ENCODE results near the gene ARVCF. TPM values are rescaled to one million over a fixed set of nuclear protein-coding genes. Genes with fewer than 3 reads are reported as not detected.

Gene ARVCF
- total and polyA plus RNA-seq, 7 donors, result 3.6 to 28.0 (median 8.7) TPM

GRCh38 chr22:19977296-19978243, 39.1 kb downstream of the ARVCF start:
- TF ChIP-seq, protein P1, sequence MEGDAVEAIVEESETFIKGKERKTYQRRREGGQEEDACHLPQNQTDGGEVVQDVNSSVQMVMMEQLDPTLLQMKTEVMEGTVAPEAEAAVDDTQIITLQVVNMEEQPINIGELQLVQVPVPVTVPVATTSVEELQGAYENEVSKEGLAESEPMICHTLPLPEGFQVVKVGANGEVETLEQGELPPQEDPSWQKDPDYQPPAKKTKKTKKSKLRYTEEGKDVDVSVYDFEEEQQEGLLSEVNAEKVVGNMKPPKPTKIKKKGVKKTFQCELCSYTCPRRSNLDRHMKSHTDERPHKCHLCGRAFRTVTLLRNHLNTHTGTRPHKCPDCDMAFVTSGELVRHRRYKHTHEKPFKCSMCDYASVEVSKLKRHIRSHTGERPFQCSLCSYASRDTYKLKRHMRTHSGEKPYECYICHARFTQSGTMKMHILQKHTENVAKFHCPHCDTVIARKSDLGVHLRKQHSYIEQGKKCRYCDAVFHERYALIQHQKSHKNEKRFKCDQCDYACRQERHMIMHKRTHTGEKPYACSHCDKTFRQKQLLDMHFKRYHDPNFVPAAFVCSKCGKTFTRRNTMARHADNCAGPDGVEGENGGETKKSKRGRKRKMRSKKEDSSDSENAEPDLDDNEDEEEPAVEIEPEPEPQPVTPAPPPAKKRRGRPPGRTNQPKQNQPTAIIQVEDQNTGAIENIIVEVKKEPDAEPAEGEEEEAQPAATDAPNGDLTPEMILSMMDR (IDR thresholded peaks at IDR 0.05), result no peak
- Histone ChIP-seq H3K27ac (no peak overlapping the region), H3K4me3 (no peak overlapping the region), H3K9me3 (no peaks in the 10 kb centered on the region), H3K27me3 (ENCODE audit: insufficient read depth in 3 of 3, low read length in 2 of 3) (no peaks in the 10 kb centered on the region), H3K4me1 (peaks cover 22% of the 10 kb centered on the region), H3K36me3 (ENCODE audit: insufficient read depth in 1 of 2, low read depth in 1 of 2) (peaks cover 0 to 63% of the 10 kb centered on the region in 2 donors)
- intact Hi-C loops (cut with DNase I), result no loop called here
- no peak for ATAC-seq
- WGBS, 3 donors, result 90 to 93% (median 91%) methylated on average over 28 to 32 of the region's 32 CpGs
- no peak for DNase-seq

DNA sequence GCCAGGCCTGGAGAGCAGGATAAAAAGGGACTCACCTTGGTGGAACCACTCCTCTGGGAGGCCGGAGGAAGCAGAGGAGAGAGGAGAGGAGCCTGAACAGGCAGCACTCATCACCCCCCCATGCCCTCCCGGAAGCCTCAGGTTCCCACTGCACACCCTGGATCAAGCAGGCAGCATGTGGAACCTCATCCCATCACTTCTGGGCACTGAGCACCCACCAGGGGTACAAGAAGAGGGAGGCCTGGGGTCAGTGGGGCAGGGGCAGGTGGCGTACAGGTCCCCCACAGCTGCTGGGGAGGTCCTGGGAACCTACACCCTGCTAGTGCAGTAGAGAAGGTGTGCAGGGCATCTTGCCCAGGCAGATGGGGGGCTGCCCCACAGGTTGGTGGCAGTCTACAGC, 40.0 kb downstream of the ARVCF start:
- TF ChIP-seq, protein P1 (IDR thresholded peaks at IDR 0.05), result no peak
- H3K9me3 ChIP-seq, result no peaks in the 10 kb centered on the region
- H3K4me3 ChIP-seq, result no peak overlapping the region
- no peaks in the 10 kb centered on the region for H3K27me3 ChIP-seq (ENCODE audit: insufficient read depth in 3 of 3, low read length in 2 of 3)
- H3K4me1 ChIP-seq, result peaks cover 13% of the 10 kb centered on the region
- no peak overlapping the region for H3K27ac ChIP-seq
- no peak for ATAC-seq
- intact Hi-C loops (cut with DNase I), result no loop called here
- DNase-seq, result no peak
- 92 to 97% (median 95%) methylated on average over 2 to 3 of the region's 3 CpGs for WGBS, 3 donors
- peaks cover 0 to 70% of the 10 kb centered on the region in 2 donors for H3K36me3 ChIP-seq (ENCODE audit: insufficient read depth in 1 of 2, low read depth in 1 of 2)

GRCh38 chr22:19975707-19976035, 41.0 kb downstream of the ARVCF start:
- Histone ChIP-seq H3K4me3 (no peak overlapping the region), H3K9me3 (no peaks in the 10 kb centered on the region), H3K4me1 (peaks cover 5% of the 10 kb centered on the region), H3K27ac (no peak overlapping the region), H3K36me3 (ENCODE audit: insufficient read depth in 1 of 2, low read depth in 1 of 2) (peaks cover 0 to 72% of the 10 kb centered on the region in 2 donors), H3K27me3 (ENCODE audit: insufficient read depth in 3 of 3, low read length in 2 of 3) (no peaks in the 10 kb centered on the region)
- ATAC-seq (no peak), DNase-seq (no peak)
- intact Hi-C loops (cut with DNase I), result no loop called here
- TF ChIP-seq, protein P1 (IDR thresholded peaks at IDR 0.05), result no peak
- WGBS, 3 donors, result 72 to 76% (median 74%) methylated on average over 4 of the region's 4 CpGs

GRCh38 chr22:19974935-19975706, 41.5 kb downstream of the ARVCF start:
- no peak for ATAC-seq
- TF ChIP-seq, protein P1 (IDR thresholded peaks at IDR 0.05), result no peak
- no peak for DNase-seq
- Histone ChIP-seq H3K36me3 (ENCODE audit: insufficient read depth in 1 of 2, low read depth in 1 of 2) (peaks cover 0 to 73% of the 10 kb centered on the region in 2 donors), H3K4me3 (no peak overlapping the region), H3K9me3 (no peaks in the 10 kb centered on the region), H3K27me3 (ENCODE audit: insufficient read depth in 3 of 3, low read length in 2 of 3) (no peaks in the 10 kb centered on the region), H3K27ac (no peak overlapping the region), H3K4me1 (no peaks in the 10 kb centered on the region)
- intact Hi-C loops (cut with DNase I), result loop anchor here in 1 of 2 donors (5.0 kb wide), 1 partner anchor 152 kb away; no protein-coding TSS in a partner anchor
- 74 to 80% (median 75%) methylated on average over 13 of the region's 13 CpGs for WGBS, 3 donors

All from psoas muscle (tissue), 8 donors.